B cell (primary cell): ENCODE results near the gene PTP4A1. TPM values are rescaled to one million over a fixed set of nuclear protein-coding genes. Genes with fewer than 3 reads are reported as not detected.

Source experiments
- ATAC-seq: fragments of 200-7000 bp; cut with Tn5 transposase; one replicate; pipeline ENCODE4 v1.10.0; 2021; ENCODE audit warnings: low read depth, mild to moderate bottlenecking, moderate number of reproducible peaks, moderate library complexity
- CTCF ChIA-PET: fragments of 350-600 bp; sonication (Branson Sonifier 250); formaldehyde crosslinking; loops from one replicate; lab custom pipeline; 2021; ENCODE audit warnings: antibody characterized with exemption, inconsistent platforms; lab: Charles Lee
- POLR2A ChIA-PET: fragments of 350-600 bp; sonication (Branson Sonifier 250); formaldehyde crosslinking; loops from one replicate; lab custom pipeline; 2021; ENCODE audit warnings: antibody characterized with exemption; lab: Charles Lee
- DNase-seq: peaks from one replicate; pipeline ENCODE4 v3.0.0; 2013
- H2AFZ ChIP-seq: 2 replicates; pipeline ENCODE4 v1.6.1; 2012; ENCODE audit warnings: mild to moderate bottlenecking, low read depth, low read length; ENCODE audit not compliant: insufficient read depth, poor library complexity, severe bottlenecking
- H3K27ac ChIP-seq, 2 donors: 1 replicate in 1 of 2; 2 replicates in 1 of 2; pipeline ENCODE4 v1.5.1; 2012 to 2013; ENCODE audit warnings: low read length in 2 of 2, mild to moderate bottlenecking in 2 of 2, moderate library complexity in 1 of 2
- H3K27me3 ChIP-seq, 4 experiments: fragments of 200-600 bp in 1 of 4; sonication (generic) in 1 of 4; replicated peaks in 1 of 4; 1 replicate in 2 of 4; 2 replicates in 2 of 4; pipeline versions ENCODE4 v1.6.1 to v1.7.0; 2013 to 2016; ENCODE audit warnings: low read length in 3 of 4, mild to moderate bottlenecking in 2 of 4, mixed read lengths in 1 of 4, moderate library complexity in 1 of 4; ENCODE audit not compliant: insufficient read depth in 4 of 4, control insufficient read depth in 3 of 4; ENCODE audit errors: control extremely low read depth in 1 of 4
- H3K36me3 ChIP-seq, 2 experiments: replicated peaks in 1 of 2; 1 replicate in 1 of 2; 2 replicates in 1 of 2; pipeline versions ENCODE4 v1.6.1 to v1.7.1; 2013; ENCODE audit warnings: low read length in 1 of 2; ENCODE audit not compliant: insufficient read depth in 2 of 2, control insufficient read depth in 1 of 2; ENCODE audit errors: control extremely low read depth in 1 of 2, extremely low read depth in 1 of 2
- H3K4me1 ChIP-seq, 2 donors: fragments of 200-600 bp in 1 of 2; sonication (generic) in 1 of 2; 1 replicate in 1 of 2; 2 replicates in 1 of 2; pipeline versions ENCODE4 v1.5.1 to v1.6.1; 2013 to 2017; ENCODE audit warnings: low read length in 2 of 2; ENCODE audit not compliant: control insufficient read depth in 2 of 2, insufficient read depth in 2 of 2
- H3K4me2 ChIP-seq: replicated peaks from 2 replicates; pipeline ENCODE3; 2012; ENCODE audit warnings: mild to moderate bottlenecking, low read depth, low read length; ENCODE audit not compliant: poor library complexity, severe bottlenecking
- H3K4me3 ChIP-seq, 5 experiments: fragments of 200-600 bp in 1 of 5; sonication (generic) in 1 of 5; 1 replicate in 3 of 5; 2 replicates in 2 of 5; pipeline versions ENCODE4 v1.5.1 to v1.7.0; 2011 to 2016; ENCODE audit warnings: low read length in 4 of 5, mild to moderate bottlenecking in 4 of 5, low read depth in 2 of 5, control low read depth in 1 of 5, moderate library complexity in 1 of 5; ENCODE audit not compliant: insufficient read depth in 1 of 5; ENCODE audit errors: control extremely low read depth in 1 of 5, extremely low read depth in 1 of 5
- H3K79me2 ChIP-seq: fragments of 200-600 bp; sonication (generic); one replicate; pipeline ENCODE4 v1.6.0; 2016; ENCODE audit warnings: low read length; ENCODE audit not compliant: control insufficient read depth, insufficient read depth
- H3K9ac ChIP-seq: fragments of 200-600 bp; sonication (generic); 2 replicates; pipeline ENCODE4 v1.6.1; 2017; ENCODE audit warnings: mild to moderate bottlenecking, low read length, moderate library complexity
- H3K9me3 ChIP-seq, 3 donors: one replicate each; pipeline versions ENCODE4 v1.6.1 to v1.7.1; 2013; ENCODE audit warnings: low read length in 2 of 3; ENCODE audit not compliant: control insufficient read depth in 2 of 3, insufficient read depth in 1 of 3; ENCODE audit errors: control extremely low read depth in 1 of 3
- H4K20me1 ChIP-seq: 2 replicates; pipeline ENCODE4 v1.6.0; 2012; ENCODE audit warnings: mild to moderate bottlenecking, low read length; ENCODE audit not compliant: insufficient read depth, control insufficient read depth, poor library complexity, severe bottlenecking
- H3K27ac Mint-ChIP-seq: one replicate; pipeline ENCODE4 v1.8.0; 2021; ENCODE audit warnings: mixed read lengths
- H3K27me3 Mint-ChIP-seq: one replicate; pipeline ENCODE4 v1.8.0; 2021; ENCODE audit warnings: mixed read lengths
- H3K4me1 Mint-ChIP-seq: one replicate; pipeline ENCODE4 v1.8.0; 2021; ENCODE audit warnings: mixed read lengths
- H3K4me3 Mint-ChIP-seq: one replicate; pipeline ENCODE4 v1.8.0; 2021; ENCODE audit warnings: mixed read lengths
- H3K9me3 Mint-ChIP-seq: one replicate; pipeline ENCODE4 v1.8.0; 2022; ENCODE audit warnings: mixed read lengths; ENCODE audit not compliant: insufficient read depth
- EZH2 ChIP-seq: IDR thresholded peaks from 2 replicates; pipeline ENCODE4 v1.6.1; 2012; ENCODE audit warnings: borderline replicate concordance, low read depth, mild to moderate bottlenecking, moderate library complexity, low read length; ENCODE audit not compliant: insufficient read depth, poor library complexity, severe bottlenecking
- WGBS: methylation state at CpG from one replicate; pipeline ENCODE4 v1.1.5; 2013; ENCODE audit warnings: missing lambda C conversion rate; ENCODE audit not compliant: insufficient coverage; 5-methylcytosine and 5-hydroxymethylcytosine counted together
- intact Hi-C: fragments of 100-400 bp; cut with micrococcal nuclease; formaldehyde crosslinking; loops from one replicate; pipeline ENCODE4 v1.10.0; 2022
- polyA plus RNA-seq: library from polyadenylated mRNA; depleted of rRNA; stranded (reverse); fragments of >200 nt; gene quantifications from 2 replicates; pipeline ENCODE4 v1.2.3, GENCODE V29; 2012
- total RNA-seq, 2 donors: library from RNA; stranded (reverse); fragments of 120-200 nt in 1 of 2; gene quantifications; 1 replicate in 1 of 2; 2 replicates in 1 of 2; pipeline versions ENCODE4 v1.2.3 to v1.2.4, GENCODE V29; 2013 to 2022
- TF ChIP-seq, protein P1 (sequence below): fragments of 200-600 bp; IDR thresholded peaks from one replicate; pipeline ENCODE4 v1.8.0; 2022; ENCODE audit warnings: antibody characterized with exemption, mild to moderate bottlenecking

PTP4A1 gene
- total and polyA plus RNA-seq, 2 donors (not counting 1 experiment from before 2014, with no cell fraction given): 33.7 to 80.6 TPM

GRCh38 chr6:63580704-63580961, 8.4 kb downstream of the PTP4A1 start:
- TF ChIP-seq EZH2: no peak
- TF ChIP-seq, protein P1, sequence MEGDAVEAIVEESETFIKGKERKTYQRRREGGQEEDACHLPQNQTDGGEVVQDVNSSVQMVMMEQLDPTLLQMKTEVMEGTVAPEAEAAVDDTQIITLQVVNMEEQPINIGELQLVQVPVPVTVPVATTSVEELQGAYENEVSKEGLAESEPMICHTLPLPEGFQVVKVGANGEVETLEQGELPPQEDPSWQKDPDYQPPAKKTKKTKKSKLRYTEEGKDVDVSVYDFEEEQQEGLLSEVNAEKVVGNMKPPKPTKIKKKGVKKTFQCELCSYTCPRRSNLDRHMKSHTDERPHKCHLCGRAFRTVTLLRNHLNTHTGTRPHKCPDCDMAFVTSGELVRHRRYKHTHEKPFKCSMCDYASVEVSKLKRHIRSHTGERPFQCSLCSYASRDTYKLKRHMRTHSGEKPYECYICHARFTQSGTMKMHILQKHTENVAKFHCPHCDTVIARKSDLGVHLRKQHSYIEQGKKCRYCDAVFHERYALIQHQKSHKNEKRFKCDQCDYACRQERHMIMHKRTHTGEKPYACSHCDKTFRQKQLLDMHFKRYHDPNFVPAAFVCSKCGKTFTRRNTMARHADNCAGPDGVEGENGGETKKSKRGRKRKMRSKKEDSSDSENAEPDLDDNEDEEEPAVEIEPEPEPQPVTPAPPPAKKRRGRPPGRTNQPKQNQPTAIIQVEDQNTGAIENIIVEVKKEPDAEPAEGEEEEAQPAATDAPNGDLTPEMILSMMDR: no peak
- Histone ChIP-seq H3K4me2 (no peak overlapping the region), H3K9me3 (no peaks in the 10 kb centered on the region), H3K9ac (no peak overlapping the region), H4K20me1 (peaks cover 12% of the 10 kb centered on the region), H2AFZ (no peak overlapping the region), H3K27ac (no peak overlapping the region), H3K79me2 (peaks cover 36% of the 10 kb centered on the region), H3K4me3 (no peak overlapping the region), H3K36me3 (peaks cover 13 to 53% of the 10 kb centered on the region in 2 experiments), H3K4me1 (no peaks in the 10 kb centered on the region), H3K27me3 (no peaks in the 10 kb centered on the region)
- ChIA-PET CTCF (interaction anchor here (1.5 kb wide), 1 partner anchor 18 kb away, joined by 8 read pairs; no protein-coding TSS in a partner anchor), POLR2A (no interaction called here)
- no peak for ATAC-seq
- Mint-ChIP-seq H3K27ac (no peak overlapping the region), H3K9me3 (no peaks in the 10 kb centered on the region), H3K4me3 (no peak overlapping the region), H3K27me3 (no peaks in the 10 kb centered on the region), H3K4me1 (peaks cover 4% of the 10 kb centered on the region)
- no peak for DNase-seq
- intact Hi-C loops: no loop called here
- 100% methylated on average over 1 of the region's 3 CpGs for WGBS

GRCh38 chr6:63581355-63582013, 9.2 kb downstream of the PTP4A1 start:
- Histone ChIP-seq H3K4me2 (no peak overlapping the region), H3K36me3 (peaks cover 13 to 50% of the 10 kb centered on the region in 2 experiments), H3K27ac (no peak overlapping the region), H2AFZ (no peak overlapping the region), H3K9ac (no peak overlapping the region), H3K27me3 (no peaks in the 10 kb centered on the region), H4K20me1 (peaks cover 8% of the 10 kb centered on the region), H3K79me2 (peaks cover 30% of the 10 kb centered on the region), H3K9me3 (no peaks in the 10 kb centered on the region), H3K4me3 (no peak overlapping the region), H3K4me1 (no peaks in the 10 kb centered on the region)
- WGBS: no CpG with 5 or more reads among the region's 2 CpGs
- DNase-seq (no peak), ATAC-seq (no peak)
- POLR2A ChIA-PET: no interaction called here
- TF ChIP-seq, protein P1: no peak
- no peak for TF ChIP-seq EZH2
- H3K27ac Mint-ChIP-seq: no peak overlapping the region
- CTCF ChIA-PET: interaction anchor here (1.5 kb wide), 1 partner anchor 17 kb away, joined by 8 read pairs; no protein-coding TSS in a partner anchor
- peaks cover 1% of the 10 kb centered on the region for H3K4me1 Mint-ChIP-seq
- H3K4me3 Mint-ChIP-seq: no peak overlapping the region
- no peaks in the 10 kb centered on the region for H3K27me3 Mint-ChIP-seq
- intact Hi-C loops: no loop called here
- H3K9me3 Mint-ChIP-seq: no peaks in the 10 kb centered on the region
